CD14-positive monocyte (primary cell): ENCODE results near the gene ATXN2. TPM values are rescaled to one million over a fixed set of nuclear protein-coding genes. Genes with fewer than 3 reads are reported as not detected.

Experiments
- DNase-seq, 3 donors: peaks; one replicate each; pipeline ENCODE4 v3.0.0-alpha.2; 2011 to 2022
- H2AFZ ChIP-seq: 2 replicates; pipeline ENCODE4 v1.6.0; 2012; ENCODE audit warnings: mild to moderate bottlenecking, low read depth, low read length, inconsistent platforms; ENCODE audit not compliant: insufficient read depth, poor library complexity, severe bottlenecking
- H3K27ac ChIP-seq, 2 donors: 1 replicate in 1 of 2; 2 replicates in 1 of 2; pipeline ENCODE4 v1.5.1; 2012 to 2013; ENCODE audit warnings: low read length in 2 of 2, control low read depth in 1 of 2, inconsistent platforms in 1 of 2, low read depth in 1 of 2, mild to moderate bottlenecking in 1 of 2
- H3K27me3 ChIP-seq, 2 donors: one replicate each; pipeline versions ENCODE4 v1.6.0 to v1.6.1; 2011 to 2013; ENCODE audit warnings: low read length in 2 of 2; ENCODE audit not compliant: control insufficient read depth in 2 of 2, insufficient read depth in 2 of 2
- H3K36me3 ChIP-seq, 2 donors: replicated peaks in 1 of 2; 1 replicate in 1 of 2; 2 replicates in 1 of 2; pipeline versions ENCODE4 v1.5.1 to v1.6.1; 2012 to 2013; ENCODE audit warnings: low read length in 2 of 2, control low read depth in 1 of 2, inconsistent platforms in 1 of 2, mild to moderate bottlenecking in 1 of 2; ENCODE audit not compliant: insufficient read depth in 2 of 2, control insufficient read depth in 1 of 2
- H3K4me1 ChIP-seq, 2 donors: 1 replicate in 1 of 2; 2 replicates in 1 of 2; pipeline versions ENCODE4 v1.5.1 to v1.6.1; 2012 to 2013; ENCODE audit warnings: low read length in 2 of 2, control low read depth in 1 of 2, inconsistent platforms in 1 of 2, mild to moderate bottlenecking in 1 of 2, moderate library complexity in 1 of 2; ENCODE audit not compliant: insufficient read depth in 2 of 2, control insufficient read depth in 1 of 2
- H3K4me2 ChIP-seq: replicated peaks from 2 replicates; pipeline ENCODE3; 2012; ENCODE audit warnings: low read length, moderate library complexity, mild to moderate bottlenecking; ENCODE audit not compliant: poor library complexity, severe bottlenecking; ENCODE audit errors: extremely low read depth
- H3K4me3 ChIP-seq, 3 experiments: fragments of 200-600 bp in 1 of 3; sonication (generic) in 1 of 3; replicated peaks in 1 of 3; 1 replicate in 2 of 3; 2 replicates in 1 of 3; pipeline ENCODE4 v1.5.1; 2011 to 2013; ENCODE audit warnings: low read length in 3 of 3, mild to moderate bottlenecking in 3 of 3, control low read depth in 2 of 3, low read depth in 2 of 3, inconsistent platforms in 1 of 3, moderate library complexity in 1 of 3
- H3K79me2 ChIP-seq: 2 replicates; pipeline ENCODE4 v1.6.0; 2012; ENCODE audit warnings: mild to moderate bottlenecking, control low read depth, inconsistent platforms, low read length, moderate library complexity; ENCODE audit not compliant: insufficient read depth
- H3K9ac ChIP-seq: 2 replicates; pipeline ENCODE4 v1.6.0; 2017; ENCODE audit warnings: low read length, mild to moderate bottlenecking; ENCODE audit not compliant: insufficient read depth, poor library complexity, severe bottlenecking
- H3K9me3 ChIP-seq, 2 donors: replicated peaks in 1 of 2; 1 replicate in 1 of 2; 2 replicates in 1 of 2; pipeline versions ENCODE4 v1.5.1 to v1.6.1; 2012 to 2013; ENCODE audit warnings: low read length in 2 of 2, control low read depth in 1 of 2; ENCODE audit not compliant: control insufficient read depth in 1 of 2, insufficient read depth in 1 of 2
- H4K20me1 ChIP-seq: 2 replicates; pipeline ENCODE4 v1.6.0; 2012; ENCODE audit warnings: mild to moderate bottlenecking, low read length, control low read depth, moderate library complexity; ENCODE audit not compliant: insufficient read depth
- H3K27ac Mint-ChIP-seq, 7 donors: one replicate each; pipeline ENCODE4 v1.8.0; 2020; ENCODE audit warnings: mild to moderate bottlenecking in 7 of 7, mixed read lengths in 7 of 7, moderate library complexity in 6 of 7, inconsistent platforms in 2 of 7
- H3K27me3 Mint-ChIP-seq, 3 donors: one replicate each; pipeline ENCODE4 v1.8.0; 2021 to 2022; ENCODE audit warnings: low read depth in 3 of 3, mild to moderate bottlenecking in 3 of 3, mixed read lengths in 3 of 3, moderate library complexity in 3 of 3, inconsistent platforms in 1 of 3
- H3K36me3 Mint-ChIP-seq, 2 donors: one replicate each; pipeline ENCODE4 v1.8.0; 2020; ENCODE audit warnings: mixed read lengths in 2 of 2, inconsistent platforms in 1 of 2, mild to moderate bottlenecking in 1 of 2
- H3K4me1 Mint-ChIP-seq: one replicate; pipeline ENCODE4 v1.8.0; 2020; ENCODE audit warnings: mild to moderate bottlenecking, mixed read lengths
- H3K4me3 Mint-ChIP-seq, 2 donors: one replicate each; pipeline ENCODE4 v1.8.0; 2020; ENCODE audit warnings: mild to moderate bottlenecking in 2 of 2, mixed read lengths in 2 of 2, moderate library complexity in 1 of 2
- H3K9me3 Mint-ChIP-seq, 7 donors: one replicate each; pipeline ENCODE4 v1.8.0; 2020 to 2022; ENCODE audit warnings: mixed read lengths in 7 of 7, mild to moderate bottlenecking in 6 of 7, moderate library complexity in 6 of 7, inconsistent platforms in 2 of 7
- CTCF ChIP-seq: fragments of 200-600 bp; IDR thresholded peaks from one replicate; pipeline ENCODE4 v1.8.0; 2022; ENCODE audit warnings: antibody characterized with exemption, mild to moderate bottlenecking
- WGBS: methylation state at CpG from one replicate; pipeline ENCODE4 v1.1.5; 2013; ENCODE audit warnings: missing lambda C conversion rate; ENCODE audit not compliant: insufficient coverage; 5-methylcytosine and 5-hydroxymethylcytosine counted together
- intact Hi-C, 2 donors: fragments of 100-400 bp; cut with micrococcal nuclease; formaldehyde crosslinking; loops; one replicate each; pipeline versions ENCODE4 v1.15.0 to v1.15.1; 2023
- polyA plus RNA-seq, 3 donors: library from polyadenylated mRNA; depleted of rRNA in 1 of 3; unstranded in 2 of 3; stranded (reverse) in 1 of 3; fragments of 300-500 nt in 2 of 3; fragments of >200 nt in 1 of 3; fragmentation: Illumina TruSeq in 2 of 3; gene quantifications; 1 replicate in 2 of 3; 2 replicates in 1 of 3; pipeline ENCODE4 v1.2.3, GENCODE V29; 2012 to 2021

ATXN2 gene
- polyA plus RNA-seq, 3 donors, result 4.3 to 28.8 (median 11.9) TPM

DNA sequence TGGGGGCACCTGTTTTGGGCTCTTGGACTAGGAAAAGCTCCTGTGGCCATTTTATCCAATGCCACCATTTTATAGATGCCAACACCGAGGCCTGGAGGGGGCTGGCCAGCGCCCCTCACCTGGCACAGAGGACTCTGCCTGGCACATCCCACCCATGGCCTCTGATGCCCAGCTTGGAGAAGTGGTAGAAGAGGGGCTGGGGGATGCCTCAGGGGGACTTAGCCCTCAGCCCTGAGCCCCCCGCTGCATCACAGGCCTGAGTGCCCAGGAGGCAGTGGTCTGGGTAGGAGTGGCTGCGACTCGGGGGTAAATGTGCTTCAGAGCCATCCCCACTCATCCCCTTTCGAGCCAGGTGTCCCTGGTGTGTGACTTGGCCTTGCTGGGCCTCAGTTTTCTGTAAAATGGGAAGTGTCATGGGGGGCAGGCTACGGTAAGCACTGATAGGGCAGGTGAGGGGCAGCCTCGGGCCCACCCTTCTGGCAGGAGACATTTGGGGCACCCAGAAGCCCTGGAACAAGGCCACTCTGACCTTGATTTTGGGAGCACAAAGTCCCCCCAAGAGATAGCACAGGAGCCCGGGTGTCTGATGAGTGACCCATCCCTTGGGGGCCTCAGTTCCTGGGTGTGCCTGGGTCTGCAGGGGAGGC, 170.9 kb downstream of the ATXN2 start:
- H3K27me3 ChIP-seq, result no peaks in the 10 kb centered on the region
- H3K9me3 ChIP-seq, result no peaks in the 10 kb centered on the region
- peaks cover 100% of the 10 kb centered on the region for H3K79me2 ChIP-seq
- peaks cover 27 to 42% of the 10 kb centered on the region in 2 donors for H3K36me3 ChIP-seq
- peaks cover 100% of the 10 kb centered on the region for H4K20me1 ChIP-seq
- peak overlapping the region in 2 of 3 experiments; percentile 13 to 56 for H3K4me3 ChIP-seq
- peak overlapping the region; percentile 66 to 69 for H3K4me3 Mint-ChIP-seq
- peaks cover 91% of the 10 kb centered on the region for H3K4me1 Mint-ChIP-seq
- no peak for DNase-seq
- intact Hi-C loops, result loop anchor here in 1 of 2 donors (2.0 kb wide), 1 partner anchor 17 kb away; no protein-coding TSS in a partner anchor
- 22% methylated on average over 3 of the region's 9 CpGs for WGBS
- H3K27me3 Mint-ChIP-seq, result peaks cover 0 to 2% (median 0%) of the 10 kb centered on the region in 3 donors
- peak overlapping the region; percentile 47 for H3K9ac ChIP-seq
- peak overlapping the region; percentile 80 to 90 for H3K27ac ChIP-seq
- no peak for TF ChIP-seq CTCF
- H3K4me1 ChIP-seq, result peaks cover 93 to 96% of the 10 kb centered on the region in 2 donors
- peaks cover 33 to 52% of the 10 kb centered on the region in 2 donors for H3K36me3 Mint-ChIP-seq
- H2AFZ ChIP-seq, result no peak overlapping the region
- H3K27ac Mint-ChIP-seq, result peak overlapping the region; percentile 88 to 93 (median 90)
- H3K4me2 ChIP-seq, result peak overlapping the region; percentile 70
- H3K9me3 Mint-ChIP-seq, result no peaks in the 10 kb centered on the region

DNA sequence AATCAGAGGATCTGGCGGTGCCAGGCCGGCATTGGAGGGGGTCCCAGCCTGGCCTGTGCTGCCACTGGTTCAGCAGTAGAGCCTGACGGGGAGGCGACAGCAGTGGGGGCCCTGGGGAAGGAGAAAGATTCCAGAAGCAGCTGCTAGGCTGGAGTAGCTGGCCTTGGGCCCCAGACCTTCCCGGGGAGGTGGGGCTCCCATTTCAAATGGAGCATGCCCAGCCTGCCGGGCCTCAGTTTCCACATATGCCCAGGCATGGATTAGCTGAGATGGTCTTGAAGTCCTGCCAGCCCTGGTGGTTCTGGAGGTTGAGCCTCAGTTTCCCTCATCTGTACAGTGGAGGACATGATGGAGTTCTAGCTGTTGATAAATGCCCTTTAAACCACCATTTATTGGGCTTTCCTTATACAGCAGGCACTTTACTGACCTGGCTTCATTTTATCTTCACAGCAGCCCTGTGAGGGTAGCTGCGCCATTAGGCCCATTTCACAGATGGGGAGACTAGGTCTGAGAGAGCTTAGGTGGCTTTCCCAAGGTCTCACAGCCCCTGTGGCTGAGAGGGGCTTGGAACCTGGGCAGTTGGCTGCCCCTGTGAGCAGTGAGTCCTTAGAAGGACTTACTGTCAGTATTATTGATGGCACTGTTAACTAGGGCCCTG, 171.6 kb downstream of the ATXN2 start:
- Histone ChIP-seq H4K20me1 (peaks cover 100% of the 10 kb centered on the region), H3K4me3 (peak overlapping the region in 1 of 3 experiments; percentile 56), H3K27ac (peak overlapping the region; percentile 80 to 90), H3K4me1 (peaks cover 86 to 89% of the 10 kb centered on the region in 2 donors), H3K4me2 (peak overlapping the region; percentile 70), H3K27me3 (no peaks in the 10 kb centered on the region), H2AFZ (no peak overlapping the region), H3K36me3 (peaks cover 30 to 48% of the 10 kb centered on the region in 2 donors), H3K79me2 (peaks cover 99% of the 10 kb centered on the region), H3K9ac (peak overlapping the region; percentile 47), H3K9me3 (no peaks in the 10 kb centered on the region)
- TF ChIP-seq CTCF, result no peak
- H3K4me1 Mint-ChIP-seq, result peaks cover 84% of the 10 kb centered on the region
- H3K9me3 Mint-ChIP-seq, result peaks cover 0 to 1% (median 0%) of the 10 kb centered on the region in 7 donors
- no peak overlapping the region for H3K4me3 Mint-ChIP-seq
- peaks cover 34 to 52% of the 10 kb centered on the region in 2 donors for H3K36me3 Mint-ChIP-seq
- WGBS, result 89% methylated on average over 4 of the region's 7 CpGs
- H3K27ac Mint-ChIP-seq, result peak overlapping the region; percentile 68 to 93 (median 90)
- no peak for DNase-seq
- intact Hi-C loops, result loop anchor here (2.0 kb wide), 2 partner anchors 17 to 19 kb away; no protein-coding TSS in a partner anchor
- peaks cover 0 to 2% (median 0%) of the 10 kb centered on the region in 3 donors for H3K27me3 Mint-ChIP-seq
